Hematopoietic multipotent progenitor cell treated with erythropoietin and hydrocortisone succinate and interleukin-3 and kit ligand, for 8 days (in vitro differentiated cells): Measurements from ENCODE around the gene CCNJL.
A peak's percentile ranks its signal among the peaks of the same experiment; 100 is the strongest.
"Not testable (repeated sequence)": the region's sequence is repeated elsewhere in the genome, so short reads cannot be mapped to it uniquely, and the experiment has no call there.

ENCODE experiments used
- DNase-seq: peaks from one replicate; pipeline ENCODE4 v3.0.0-alpha.2; 2015

The CCNJL gene

GRCh38 chr5:160260006-160260775, 52.2 kb downstream of the CCNJL start:
- DNase-seq: no peak

DNA sequence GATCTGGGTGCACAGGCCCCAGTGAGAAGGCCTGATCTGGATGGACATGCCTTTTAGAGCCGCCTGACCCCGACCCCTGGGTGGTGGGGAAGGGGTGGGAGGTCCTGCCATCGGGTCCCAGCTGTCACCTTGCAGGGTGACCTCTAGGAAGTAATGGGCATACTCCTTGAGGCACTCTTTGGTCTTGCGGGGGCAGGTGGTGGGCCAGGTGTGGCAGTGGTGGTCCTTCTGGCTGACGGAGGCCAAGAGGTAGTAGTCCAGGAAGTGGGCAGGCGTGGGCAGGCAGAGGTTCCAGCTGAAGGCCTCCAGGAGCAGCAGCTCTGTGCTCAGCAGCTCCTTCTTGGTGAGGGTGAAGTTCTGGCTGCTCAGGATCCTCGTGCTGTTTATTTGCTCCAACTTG, 53.0 kb downstream of the CCNJL start:
- DNase-seq: no peak

GRCh38 chr5:160254706-160255105, 57.7 kb downstream of the CCNJL start:
- no peak for DNase-seq

DNA sequence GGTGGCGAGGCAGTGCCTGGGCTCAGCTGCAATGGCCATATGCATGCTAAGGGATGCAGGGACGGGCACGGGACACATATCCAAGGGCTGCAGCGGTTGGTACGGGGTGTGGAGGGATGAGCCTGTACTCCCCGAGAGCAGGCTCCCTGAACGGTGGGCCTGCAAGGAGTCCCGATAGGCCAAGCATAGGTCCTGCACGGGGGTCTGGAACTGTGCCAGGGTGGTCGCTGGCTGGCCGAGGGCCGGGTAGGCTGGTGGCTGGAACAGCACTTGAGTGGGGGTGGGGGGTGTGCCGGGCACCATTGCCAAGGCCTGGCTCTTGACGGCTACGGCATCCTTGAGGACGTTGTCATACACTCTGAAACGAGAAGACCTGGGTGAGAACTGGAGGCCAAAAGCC, 58.9 kb downstream of the CCNJL start:
- DNase-seq: no peak

- no peak for DNase-seq
Measured at GRCh38 chr5:160252916-160253315, 59.4 kb downstream of the CCNJL start.

- no peak for DNase-seq
Measured at GRCh38 chr5:160251406-160252155, 60.8 kb downstream of the CCNJL start.

- DNase-seq: no peak
Measured at GRCh38 chr5:160250826-160251225, 61.5 kb downstream of the CCNJL start.

DNA sequence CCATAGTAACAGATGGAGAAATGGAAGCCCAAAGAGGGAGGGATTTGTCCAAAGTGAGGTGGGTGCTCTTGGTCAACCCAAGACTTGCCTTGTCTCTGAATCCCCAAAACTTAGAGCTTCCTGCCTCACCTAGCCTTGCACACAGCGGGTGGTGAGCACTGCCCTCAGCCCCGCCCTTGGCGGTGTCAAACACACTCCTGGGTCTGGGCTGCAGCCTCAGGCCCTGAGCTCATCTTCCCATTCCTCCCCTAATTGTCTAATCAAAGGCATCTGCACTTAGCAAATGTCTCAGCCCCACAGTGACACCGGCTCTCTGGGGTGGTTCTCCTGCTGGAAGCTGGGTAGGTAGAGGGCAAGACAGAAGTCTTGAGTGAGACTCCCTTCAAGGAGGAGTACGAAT, 62.1 kb downstream of the CCNJL start:
- DNase-seq: no peak

DNA sequence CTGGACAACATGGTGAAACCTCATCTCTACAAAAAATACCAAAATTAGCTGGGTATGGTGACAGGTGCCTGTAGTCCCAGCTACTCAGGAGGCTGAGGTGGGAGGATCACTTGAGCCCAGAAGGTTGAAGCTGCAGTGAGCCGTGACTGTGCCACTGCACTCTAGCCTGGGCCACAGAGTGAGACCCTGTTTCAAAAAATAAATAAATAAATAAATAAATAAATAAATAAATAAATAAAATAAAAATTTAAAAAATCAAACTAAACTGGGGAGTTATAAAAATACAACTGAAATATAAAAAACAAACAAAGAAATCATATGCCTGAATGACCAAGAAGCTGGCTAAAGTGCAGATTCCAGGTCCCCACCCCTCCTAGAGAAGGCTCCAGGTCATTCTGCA, 62.8 kb downstream of the CCNJL start:
- DNase-seq: not testable (repeated sequence)

GRCh38 chr5:160245506-160246086, 66.8 kb downstream of the CCNJL start:
- DNase-seq: no peak

GRCh38 chr5:160242145-160242544, 70.2 kb downstream of the CCNJL start:
- DNase-seq: no peak

GRCh38 chr5:160240350-160240749, 72.0 kb downstream of the CCNJL start:
- DNase-seq: peak; percentile 62

GRCh38 chr5:160237571-160238093, 74.7 kb downstream of the CCNJL start:
- DNase-seq: no peak

DNA sequence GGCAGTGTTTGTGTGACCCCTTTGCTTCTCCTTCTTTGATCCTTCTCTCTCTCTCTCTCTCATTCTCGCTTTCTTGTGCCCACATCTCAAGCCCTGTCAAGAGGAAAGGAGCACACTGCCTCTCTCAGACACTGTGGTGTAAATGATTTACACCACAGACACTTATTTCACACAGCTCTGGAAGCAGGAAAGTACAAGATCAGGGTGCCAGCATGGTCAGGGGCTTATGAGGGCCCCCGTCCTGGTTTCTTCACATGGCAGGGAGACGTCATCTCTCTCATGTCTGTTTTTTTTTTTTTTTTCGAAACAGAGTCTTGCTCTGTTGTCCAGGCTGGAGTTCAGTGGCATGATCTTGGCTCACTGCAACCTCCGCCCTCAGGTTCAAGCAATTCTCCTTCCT, 76.6 kb downstream of the CCNJL start:
- no peak for DNase-seq

DNA sequence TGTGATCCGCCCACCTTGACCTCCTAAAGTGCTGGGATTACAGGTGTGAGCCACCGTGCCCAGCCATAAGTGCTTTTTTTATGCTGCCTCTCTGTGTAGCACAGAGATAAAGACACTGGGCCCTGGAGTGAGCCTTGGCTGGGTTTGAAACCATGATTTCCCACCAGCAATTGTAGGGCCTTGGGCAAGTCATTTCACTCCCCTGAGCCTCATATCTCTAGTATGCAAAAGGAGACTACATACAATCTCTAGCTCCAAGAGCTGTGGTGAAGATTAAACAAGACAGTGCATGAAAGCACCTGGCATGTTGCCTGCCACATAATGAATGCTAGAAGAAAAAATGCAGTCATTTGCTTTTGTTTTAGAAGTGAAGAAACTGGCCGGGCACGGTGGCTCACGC, 79.1 kb downstream of the CCNJL start:
- peak; percentile 90 for DNase-seq

DNA sequence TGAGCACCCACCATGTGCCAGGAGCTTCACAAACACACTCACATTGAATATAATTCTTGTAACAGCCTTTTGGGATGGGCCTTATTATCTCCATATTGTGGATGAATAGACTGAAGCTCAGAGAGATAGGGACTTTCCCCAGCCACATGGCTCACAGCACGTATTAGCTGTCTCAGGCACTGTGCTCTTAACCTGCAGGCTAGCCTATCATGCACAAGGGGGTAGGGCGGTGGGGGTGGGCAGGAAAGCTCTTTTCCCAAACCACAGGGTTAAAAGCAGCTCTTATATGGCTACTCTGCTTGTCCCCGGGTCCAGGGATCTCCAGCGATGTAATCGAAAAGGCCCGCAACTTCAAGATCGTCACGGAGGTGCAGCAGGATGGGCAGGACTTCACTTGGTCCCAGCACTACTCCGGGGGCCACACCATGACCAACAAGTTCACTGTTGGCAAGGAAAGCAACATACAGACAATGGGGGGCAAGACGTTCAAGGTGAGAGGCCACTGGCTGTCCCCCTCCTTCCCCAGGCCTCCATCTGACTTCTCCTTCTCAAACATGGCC, 80.5 kb downstream of the CCNJL start:
- no peak for DNase-seq

GRCh38 chr5:160230686-160231527, 81.5 kb downstream of the CCNJL start:
- DNase-seq: no peak

DNA sequence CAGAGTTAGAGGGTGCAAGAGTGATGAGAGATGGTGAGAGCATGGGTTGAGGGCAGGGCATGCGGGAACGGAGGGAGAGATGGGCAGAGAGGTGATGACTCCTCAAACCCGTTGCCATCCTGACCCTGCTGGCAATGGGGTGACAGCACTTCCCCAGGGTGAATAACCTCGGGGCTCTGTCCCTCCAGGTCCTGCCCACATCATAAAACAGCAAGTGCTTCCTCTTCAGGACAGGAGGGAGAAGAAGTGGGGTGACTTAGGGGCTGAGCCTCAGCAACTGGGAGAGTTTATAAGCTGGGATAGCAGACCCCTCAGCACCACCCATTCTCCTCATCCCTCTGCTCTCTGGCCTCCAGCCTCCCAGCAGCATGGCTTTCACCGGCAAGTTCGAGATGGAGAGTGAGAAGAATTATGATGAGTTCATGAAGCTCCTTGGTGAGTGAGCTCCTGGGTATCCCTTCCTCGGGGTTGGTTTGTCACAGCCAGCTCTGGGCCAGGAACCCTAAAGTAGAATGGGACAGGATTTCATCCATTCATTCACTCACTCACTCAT, 83.1 kb downstream of the CCNJL start, which contains the start of gene FABP6:
FABP6 (plus strand) TSS at position 317 of the 553 bp plus-strand sequence; CDS start at position 369, 52 bp downstream.
- DNase-seq: no peak

GRCh38 chr5:160227012-160227411, 85.4 kb downstream of the CCNJL start:
- no peak for DNase-seq

- DNase-seq: no peak
Measured at GRCh38 chr5:160221082-160221481, 91.3 kb downstream of the CCNJL start.

- DNase-seq: no peak
Measured at GRCh38 chr5:160219356-160219755, 93.0 kb downstream of the CCNJL start.

- no peak for DNase-seq
Measured at GRCh38 chr5:160213537-160213936, 98.8 kb downstream of the CCNJL start.
